Panc1 (cell line): ENCODE data around the gene TMEM43.

Experiments
- CTCF ChIP-seq: fragments of 450-650 bp; IDR thresholded peaks from 2 replicates; pipeline ENCODE4 v1.5.1; 2017; ENCODE audit warnings: mild to moderate bottlenecking
- POLR2AphosphoS5 ChIP-seq: IDR thresholded peaks from 2 replicates; pipeline ENCODE4 v1.6.1; 2012; ENCODE audit warnings: mild to moderate bottlenecking, low read depth, low read length, moderate library complexity
- SIN3A ChIP-seq: IDR thresholded peaks from 2 replicates; pipeline ENCODE4 v1.6.1; 2012; ENCODE audit warnings: low read depth, mild to moderate bottlenecking, low read length, moderate library complexity, borderline replicate concordance; ENCODE audit not compliant: insufficient read depth

- no peak for TF ChIP-seq CTCF
- TF ChIP-seq SIN3A: no peak
- TF ChIP-seq POLR2AphosphoS5: no peak
These were observed 25.2 kb downstream of the TMEM43 start for GRCh38 chr3:14150078-14150477.
